Measurements from ENCODE around the gene EVC.

GRCh38 chr4:5793514-5793913, 82.5 kb downstream of the EVC start:
- TF ChIP-seq CTCF (IDR thresholded peaks at IDR 0.05; ENCODE audit: low read depth, low read length), result no peak
- TF ChIP-seq EZH2phosphoT487 (IDR thresholded peaks at IDR 0.05; ENCODE audit: low read depth), result no peak

Data from OCI-LY3 (cell line).